ENCODE measurements around the gene ENTPD2.
"Not testable (repeated sequence)": the region's sequence is repeated elsewhere in the genome, so short reads cannot be mapped to it uniquely, and the experiment has no call there.

The ENTPD2 gene

DNA sequence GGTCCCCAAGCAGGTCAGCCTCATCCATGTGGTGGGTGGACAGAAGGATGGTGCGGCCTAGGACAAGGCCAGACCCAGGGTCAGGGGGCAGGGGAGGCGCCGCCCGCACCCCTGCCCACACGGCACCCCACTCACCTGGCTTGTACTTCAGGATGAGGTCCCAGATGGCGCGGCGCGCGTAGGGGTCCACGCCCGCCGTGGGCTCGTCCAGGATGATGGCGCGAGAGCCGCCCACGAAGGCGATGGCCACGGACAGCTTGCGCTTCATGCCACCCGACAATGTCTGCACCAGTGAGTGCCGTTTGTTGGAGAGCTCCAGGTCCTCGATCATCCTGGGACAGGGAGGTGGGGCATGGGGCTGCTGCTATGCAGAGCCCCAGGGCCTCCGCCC lies 38.3 kb downstream of the ENTPD2 start:
- DNase-seq: no peak

DNA sequence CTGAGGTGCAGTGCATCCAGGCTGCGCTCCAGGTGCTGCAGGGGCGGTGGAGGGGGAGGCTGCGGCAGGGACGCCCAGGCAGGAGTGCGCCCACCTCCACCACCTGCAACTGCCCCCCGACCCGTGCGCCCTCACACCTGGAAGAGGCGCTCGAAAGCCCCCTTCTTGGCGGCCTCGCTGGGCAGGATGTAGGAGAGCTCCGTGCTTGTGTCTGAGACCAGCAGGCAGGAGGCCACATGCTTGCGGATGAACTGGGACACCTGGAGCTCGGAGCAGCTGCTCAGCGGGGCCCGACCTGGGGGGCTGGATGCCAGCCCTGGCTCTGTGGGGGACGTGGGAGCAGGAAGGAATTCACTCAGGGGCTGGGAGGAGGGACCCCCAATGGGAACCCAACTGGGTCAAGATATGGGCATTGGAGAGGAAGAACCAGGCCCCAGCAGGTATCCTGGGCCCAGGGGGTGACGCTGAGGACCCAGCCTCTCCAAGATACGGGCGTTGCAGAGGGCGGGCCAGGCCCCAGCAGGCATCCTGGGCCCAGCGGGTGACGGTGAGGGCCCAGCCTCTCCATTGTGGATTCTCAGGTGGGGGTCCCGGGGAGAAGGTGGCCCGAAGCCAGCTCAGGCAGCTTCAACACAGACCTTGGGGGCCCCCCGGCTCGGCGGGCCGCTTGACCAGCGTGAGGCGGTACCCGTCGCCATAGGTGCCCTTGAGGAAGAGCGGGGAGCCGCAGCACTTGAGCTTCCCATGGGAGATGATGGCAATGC lies 38.9 kb downstream of the ENTPD2 start:
- no peak for DNase-seq

DNA sequence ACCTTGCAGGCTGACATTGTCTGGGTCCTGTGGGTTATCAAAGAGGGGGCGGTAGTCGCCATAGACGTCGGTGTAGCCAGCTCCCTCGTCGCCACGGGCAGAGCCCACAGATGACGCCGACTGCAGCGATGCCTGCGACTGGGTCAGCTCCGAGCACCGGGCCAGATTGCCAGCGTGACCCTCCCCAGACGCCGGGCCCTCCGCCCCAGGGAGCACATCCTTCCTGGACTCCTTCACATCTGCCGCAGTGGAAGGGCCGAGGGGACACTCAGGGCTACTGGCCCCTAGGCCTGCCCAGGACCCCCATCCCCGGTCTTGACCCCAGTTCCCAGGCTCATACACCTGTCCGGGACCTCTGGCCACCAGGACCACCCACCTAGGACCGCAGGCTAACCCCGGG lies 39.7 kb downstream of the ENTPD2 start:
- no peak for DNase-seq

GRCh38 chr9:137013571-137013940 lies 40.3 kb downstream of the ENTPD2 start:
- no peak for DNase-seq

- DNase-seq: no peak
Observed at GRCh38 chr9:137012694-137013570, 40.9 kb downstream of the ENTPD2 start.

GRCh38 chr9:137011907-137012675 lies 41.8 kb downstream of the ENTPD2 start:
- DNase-seq: no peak

DNA sequence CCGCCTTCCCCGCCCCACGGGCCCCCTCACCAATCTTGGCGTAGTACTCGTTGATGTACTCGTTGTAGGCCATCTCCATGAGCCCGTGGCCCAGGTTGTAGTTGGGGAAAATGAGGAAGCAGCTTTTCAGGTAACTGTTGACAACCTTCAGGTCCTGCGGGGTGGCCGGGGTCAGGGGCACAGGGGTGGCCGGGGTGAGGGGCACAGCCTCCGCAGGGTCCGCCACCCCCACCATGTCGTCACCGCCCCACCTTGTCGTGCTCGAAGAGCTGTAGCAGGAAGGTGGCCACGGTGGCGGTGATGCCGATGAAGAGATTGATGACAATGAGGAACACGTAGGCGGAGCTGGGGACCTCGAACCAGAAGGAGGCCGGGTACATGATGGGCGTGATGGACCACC lies 42.7 kb downstream of the ENTPD2 start:
- DNase-seq: no peak

DNA sequence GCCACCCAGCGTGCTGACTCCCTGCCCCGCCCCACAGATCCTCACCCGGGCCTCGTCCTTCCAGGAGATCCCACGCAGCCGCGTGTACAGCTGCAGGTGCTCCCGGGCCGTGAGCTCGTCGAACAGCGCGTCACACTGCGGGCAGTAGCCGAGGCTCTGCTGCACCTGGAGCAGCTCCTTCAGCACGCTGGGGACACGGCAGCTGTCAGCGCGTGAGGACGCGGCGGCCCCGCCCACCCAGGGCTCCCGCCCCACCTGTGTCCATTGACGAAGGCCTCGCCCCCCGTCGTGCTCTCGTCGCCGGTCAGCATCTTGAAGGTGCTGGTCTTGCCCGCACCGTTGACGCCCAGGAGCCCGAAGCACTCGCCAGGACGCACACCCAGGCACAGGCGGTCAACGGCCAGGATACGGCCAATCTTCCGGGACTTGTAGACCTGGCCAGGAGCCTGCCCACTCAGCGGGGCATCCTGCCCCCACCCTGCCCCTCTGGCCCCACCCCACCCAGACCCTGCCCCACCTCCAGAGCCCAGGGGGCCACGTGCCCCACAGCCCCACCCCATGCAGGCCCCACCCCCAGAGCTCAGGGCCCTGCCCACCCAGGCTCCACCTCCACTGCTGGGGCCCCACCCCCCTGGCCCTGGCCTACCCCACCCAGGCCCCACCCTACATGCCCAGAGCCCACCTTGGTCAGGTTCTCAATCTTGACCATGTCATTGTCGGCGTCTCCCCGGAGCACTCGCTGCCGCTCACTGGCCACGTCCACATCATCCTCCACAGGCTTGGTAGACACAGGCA lies 43.7 kb downstream of the ENTPD2 start:
- DNase-seq: no peak

GRCh38 chr9:137009217-137009616 lies 44.6 kb downstream of the ENTPD2 start:
- no peak for DNase-seq

DNA sequence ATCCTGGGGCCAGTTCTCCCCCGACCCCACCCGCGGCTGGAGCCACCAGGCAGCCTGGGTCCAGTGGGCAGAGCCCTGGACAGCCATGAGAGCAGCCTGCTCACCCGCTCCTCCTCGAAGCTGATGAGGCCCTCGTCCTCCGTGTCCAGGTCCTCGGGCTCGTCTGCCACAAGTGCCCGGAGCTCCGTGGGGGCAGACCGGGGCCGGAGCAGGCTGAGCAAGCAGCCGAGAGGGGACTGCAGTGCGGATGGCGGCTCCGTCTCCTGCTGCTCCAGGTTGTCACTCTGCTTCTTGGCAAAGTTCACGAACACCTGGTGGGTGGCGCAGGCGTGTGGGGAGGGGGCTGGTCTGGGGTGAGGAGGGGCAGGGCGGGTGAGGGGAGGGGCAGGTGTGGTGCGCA lies 45.5 kb downstream of the ENTPD2 start:
- DNase-seq: no peak

DNA sequence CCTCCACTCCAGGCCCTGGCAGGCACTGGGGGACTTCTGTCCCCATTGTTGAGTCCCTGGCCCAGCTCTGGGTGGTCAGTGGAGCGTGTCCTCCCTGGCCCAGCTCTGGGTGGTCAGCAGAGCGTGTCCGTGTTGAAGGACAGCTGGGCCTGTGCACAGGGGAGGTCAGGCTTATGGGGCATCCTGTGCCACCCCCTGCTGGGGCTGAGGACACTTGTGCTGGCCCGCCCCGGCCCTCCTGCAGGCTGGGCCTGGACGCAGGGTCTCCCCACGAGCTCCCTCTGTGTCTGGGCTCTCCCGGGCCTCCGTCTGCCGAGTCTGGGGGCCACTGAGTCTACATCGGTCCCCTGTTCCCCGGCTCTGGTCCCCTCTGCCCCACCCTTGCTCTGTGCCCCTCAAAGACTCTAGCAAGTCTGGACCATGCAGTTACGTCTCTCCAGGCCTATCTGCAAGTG lies 46.0 kb downstream of the ENTPD2 start:
- no peak for DNase-seq

DNA sequence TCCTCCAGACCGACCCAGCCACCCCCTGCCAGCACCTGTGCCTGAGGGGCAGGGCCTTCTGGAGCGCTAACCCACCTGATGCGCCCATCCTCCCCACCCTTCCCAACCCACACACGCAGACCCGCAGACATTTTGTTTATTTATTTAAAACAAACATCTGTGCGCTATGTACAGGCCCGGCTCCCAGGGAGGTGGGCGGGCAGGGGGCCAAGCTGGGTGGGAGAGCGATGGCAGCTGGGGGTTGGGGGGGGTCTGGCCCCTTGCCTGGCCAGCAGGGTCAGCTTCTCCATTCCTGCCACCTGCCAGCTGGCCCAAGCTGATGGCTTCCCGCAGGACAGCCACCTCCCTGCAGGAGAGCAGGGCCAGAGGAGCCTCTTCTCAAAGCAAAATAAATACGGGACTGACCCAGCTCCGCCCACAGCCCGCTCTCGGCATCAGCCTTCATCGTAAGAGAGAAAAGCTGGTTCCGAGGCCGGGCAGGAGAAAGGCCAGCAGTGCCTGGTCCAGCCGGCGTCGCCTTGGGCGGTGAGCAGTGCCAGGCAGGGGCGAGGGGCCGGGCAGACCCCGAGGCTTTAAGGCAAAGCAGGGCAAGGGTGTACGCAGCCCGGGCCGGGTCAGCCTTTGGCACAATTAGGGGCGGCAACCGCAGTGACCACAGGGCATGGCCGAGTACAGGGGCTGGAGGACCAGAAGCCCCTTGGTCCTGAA lies 46.6 kb downstream of the ENTPD2 start:
- DNase-seq: no peak

DNA sequence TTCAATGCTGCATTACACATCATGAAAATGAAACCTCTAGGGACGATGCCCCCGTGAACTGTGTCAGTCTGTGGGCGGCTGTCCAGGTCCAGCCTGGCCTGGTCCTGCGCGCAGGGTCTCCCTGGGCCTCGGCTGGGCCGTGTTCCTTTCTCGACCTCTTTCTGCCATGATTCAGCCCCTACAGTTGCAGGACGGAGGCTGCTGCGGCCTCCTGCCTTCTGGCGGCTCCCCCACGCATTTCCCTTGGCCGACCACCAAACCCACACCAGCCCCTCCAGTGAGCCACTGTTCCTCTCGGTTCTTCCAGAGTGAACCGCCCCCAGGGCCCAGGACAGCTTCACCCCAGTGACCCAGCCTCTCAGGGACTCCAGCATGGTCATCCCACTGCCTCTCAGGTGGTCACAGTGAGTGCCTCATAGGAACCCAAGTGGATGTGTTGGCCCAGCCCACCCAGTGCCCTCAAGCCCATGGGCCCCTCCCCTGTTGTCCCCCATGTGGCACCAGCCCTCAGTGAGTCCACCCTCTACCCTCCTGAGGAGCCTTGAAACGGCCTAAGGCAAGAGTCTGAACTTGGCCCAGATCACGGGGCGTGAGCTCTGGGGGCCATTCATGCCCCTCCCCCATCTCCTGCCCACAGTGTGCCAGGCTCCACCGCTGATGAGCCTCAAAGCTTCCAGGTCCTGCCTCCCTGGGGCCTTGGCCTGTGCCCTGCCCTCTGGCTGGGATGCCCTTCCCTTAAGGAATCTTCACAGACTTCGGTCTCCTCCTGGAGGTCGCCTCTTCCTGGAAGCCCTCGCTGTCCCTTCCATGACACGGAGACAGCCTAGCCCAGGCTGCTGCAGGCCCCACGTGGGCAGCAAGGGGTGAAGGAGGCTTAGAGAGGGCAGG lies 47.5 kb downstream of the ENTPD2 start:
- peak in 3 of 14 donors; percentile 12 to 56 (median 42) for DNase-seq

- not testable (repeated sequence) for DNase-seq
Observed at GRCh38 chr9:137004285-137004684, 49.6 kb downstream of the ENTPD2 start.

DNA sequence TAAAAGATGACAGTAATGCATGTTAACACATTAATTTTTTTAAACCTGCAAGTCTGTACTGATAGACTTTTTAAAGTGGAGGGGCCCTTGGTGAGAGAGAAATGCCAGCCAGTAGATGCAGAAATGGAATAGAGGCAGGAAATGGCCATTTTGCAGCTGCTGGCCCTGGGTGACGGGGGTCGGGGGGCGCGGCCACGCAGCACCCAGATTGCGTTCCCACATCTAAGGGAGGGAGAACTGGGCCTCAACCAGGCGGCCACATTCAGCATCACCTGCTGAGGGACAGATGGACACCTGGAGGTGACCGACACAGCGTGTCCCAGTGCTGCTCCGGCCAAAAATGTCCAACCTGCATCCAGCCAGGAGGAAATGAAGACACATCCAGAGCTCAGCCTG lies 51.2 kb downstream of the ENTPD2 start:
- no peak for DNase-seq

- no peak for DNase-seq
Observed at GRCh38 chr9:137001857-137002645, 51.8 kb downstream of the ENTPD2 start.

DNA sequence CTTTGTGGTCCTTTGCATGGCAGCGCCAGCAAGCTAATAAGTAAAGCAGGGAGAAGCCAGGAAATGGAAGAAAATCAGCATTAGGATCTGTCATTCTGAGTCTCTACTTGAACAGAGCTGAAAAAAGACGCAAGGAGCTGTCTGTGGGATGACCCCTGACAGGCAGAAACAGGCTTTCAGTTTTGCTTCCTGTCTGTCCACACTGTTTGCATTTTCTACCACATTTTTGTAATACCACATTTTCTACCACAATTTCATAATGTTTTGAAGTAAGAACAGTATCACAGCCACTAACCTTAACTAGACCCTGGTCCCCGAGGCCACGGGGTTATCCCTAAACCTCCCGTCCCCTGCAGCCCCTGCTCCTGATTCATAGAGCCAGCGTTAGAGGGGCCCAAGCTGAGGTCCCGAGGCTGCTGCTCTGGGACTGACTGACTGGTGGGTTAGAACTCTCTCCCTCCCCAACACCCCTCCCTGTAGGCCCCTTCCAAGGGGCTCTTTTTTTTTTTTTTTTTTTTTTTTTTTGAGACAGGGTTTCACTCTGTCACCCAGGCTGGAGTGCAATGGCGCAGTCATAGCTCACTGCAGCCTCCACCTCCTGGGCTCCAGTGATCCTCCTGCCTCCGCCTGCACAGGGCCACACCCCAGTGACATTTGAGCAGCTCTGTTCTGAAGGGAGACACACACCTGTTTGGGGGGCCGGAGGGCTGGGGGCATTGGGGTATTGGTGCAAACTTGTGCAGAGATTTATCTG lies 53.5 kb downstream of the ENTPD2 start:
- DNase-seq: no peak
